ENCODE results near the gene ALS2. TPM values are rescaled to one million over a fixed set of nuclear protein-coding genes. Genes with fewer than 3 reads are reported as not detected.

Gene ALS2
- total RNA-seq, 1 donor from 2014 or later = 36.4 TPM

DNA sequence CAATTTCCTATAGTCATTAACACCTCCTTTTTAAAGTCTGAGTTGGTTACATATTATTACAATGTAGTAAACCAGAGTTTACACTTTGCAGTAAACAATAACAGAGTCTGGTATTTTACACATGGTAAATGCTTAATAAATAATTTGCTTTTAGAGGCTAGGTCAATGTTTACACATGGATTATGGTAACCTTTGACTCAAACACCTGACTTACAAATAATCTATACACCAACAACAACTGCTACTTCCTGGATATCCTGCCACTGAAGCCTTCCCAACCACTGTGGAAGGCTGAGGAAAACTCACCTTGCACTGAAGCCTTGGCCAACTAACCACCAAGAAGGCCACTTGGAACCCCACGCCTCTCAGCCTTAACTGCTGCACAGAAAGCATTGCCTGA is 5.4 kb downstream of the ALS2 start:
- Mint-ChIP-seq H3K27me3 (no peaks in the 10 kb centered on the region), H3K27ac (no peak overlapping the region), H3K36me3 (peaks cover 14% of the 10 kb centered on the region), H3K4me3 (no peak overlapping the region), H3K9me3 (no peaks in the 10 kb centered on the region), H3K4me1 (ENCODE audit: unreplicated experiment) (peaks cover 26% of the 10 kb centered on the region)
- TF ChIP-seq, protein P1, sequence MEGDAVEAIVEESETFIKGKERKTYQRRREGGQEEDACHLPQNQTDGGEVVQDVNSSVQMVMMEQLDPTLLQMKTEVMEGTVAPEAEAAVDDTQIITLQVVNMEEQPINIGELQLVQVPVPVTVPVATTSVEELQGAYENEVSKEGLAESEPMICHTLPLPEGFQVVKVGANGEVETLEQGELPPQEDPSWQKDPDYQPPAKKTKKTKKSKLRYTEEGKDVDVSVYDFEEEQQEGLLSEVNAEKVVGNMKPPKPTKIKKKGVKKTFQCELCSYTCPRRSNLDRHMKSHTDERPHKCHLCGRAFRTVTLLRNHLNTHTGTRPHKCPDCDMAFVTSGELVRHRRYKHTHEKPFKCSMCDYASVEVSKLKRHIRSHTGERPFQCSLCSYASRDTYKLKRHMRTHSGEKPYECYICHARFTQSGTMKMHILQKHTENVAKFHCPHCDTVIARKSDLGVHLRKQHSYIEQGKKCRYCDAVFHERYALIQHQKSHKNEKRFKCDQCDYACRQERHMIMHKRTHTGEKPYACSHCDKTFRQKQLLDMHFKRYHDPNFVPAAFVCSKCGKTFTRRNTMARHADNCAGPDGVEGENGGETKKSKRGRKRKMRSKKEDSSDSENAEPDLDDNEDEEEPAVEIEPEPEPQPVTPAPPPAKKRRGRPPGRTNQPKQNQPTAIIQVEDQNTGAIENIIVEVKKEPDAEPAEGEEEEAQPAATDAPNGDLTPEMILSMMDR (conservative IDR thresholded peaks at IDR 0.05) = no peak
- no peak for DNase-seq (ENCODE audit: extremely low spot score, unreplicated experiment)

DNA sequence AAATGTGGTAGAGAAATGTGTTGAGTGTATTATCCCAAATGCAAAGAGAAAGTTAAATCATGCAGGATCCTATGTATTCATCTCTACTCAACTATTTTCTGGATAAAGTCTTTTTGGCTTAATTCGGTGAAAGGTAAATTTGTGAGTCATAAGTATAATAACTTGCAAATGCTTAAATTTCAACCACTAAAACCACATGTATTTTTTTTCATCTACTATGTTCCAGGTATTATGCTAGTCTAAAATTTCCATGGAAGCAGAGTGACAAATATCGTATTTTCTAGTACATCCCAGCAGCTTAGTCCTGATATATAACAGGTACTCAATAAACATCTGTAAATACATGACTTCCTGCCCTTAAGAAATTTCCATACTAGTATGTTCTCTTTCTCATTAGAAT is 6.2 kb downstream of the ALS2 start:
- Mint-ChIP-seq H3K4me1 (ENCODE audit: unreplicated experiment) (peaks cover 21% of the 10 kb centered on the region), H3K27ac (no peak overlapping the region), H3K36me3 (peaks cover 14% of the 10 kb centered on the region), H3K4me3 (no peak overlapping the region), H3K27me3 (no peaks in the 10 kb centered on the region), H3K9me3 (no peaks in the 10 kb centered on the region)
- TF ChIP-seq, protein P1 (conservative IDR thresholded peaks at IDR 0.05) = no peak
- no peak for DNase-seq (ENCODE audit: extremely low spot score, unreplicated experiment)

DNA sequence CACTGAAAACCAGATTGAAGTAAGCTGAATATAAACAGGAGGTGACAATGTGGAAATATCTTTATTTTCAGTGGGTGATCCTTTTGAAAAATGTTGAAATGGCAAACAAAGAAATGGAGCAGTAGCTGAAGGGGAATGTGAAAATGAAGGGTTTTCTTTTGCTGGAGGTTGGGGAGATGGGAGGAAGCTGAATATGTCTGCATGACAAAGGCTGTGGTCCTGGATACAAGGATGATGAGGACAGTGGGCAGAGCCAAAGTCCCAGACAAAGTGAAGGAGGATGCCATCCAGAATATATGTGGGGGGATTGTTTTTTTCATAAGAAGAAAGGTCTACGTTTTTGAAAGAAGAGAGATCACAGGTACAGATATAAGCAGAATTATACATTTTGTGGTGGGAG is 6.7 kb downstream of the ALS2 start:
- DNase-seq (ENCODE audit: extremely low spot score, unreplicated experiment) = no peak
- H3K9me3 Mint-ChIP-seq = no peaks in the 10 kb centered on the region
- H3K27ac Mint-ChIP-seq = peak overlapping the region; percentile 24
- TF ChIP-seq, protein P1 (conservative IDR thresholded peaks at IDR 0.05) = no peak
- no peaks in the 10 kb centered on the region for H3K27me3 Mint-ChIP-seq
- H3K4me3 Mint-ChIP-seq = no peak overlapping the region
- H3K36me3 Mint-ChIP-seq = peaks cover 14% of the 10 kb centered on the region
- peaks cover 21% of the 10 kb centered on the region for H3K4me1 Mint-ChIP-seq (ENCODE audit: unreplicated experiment)

DNA sequence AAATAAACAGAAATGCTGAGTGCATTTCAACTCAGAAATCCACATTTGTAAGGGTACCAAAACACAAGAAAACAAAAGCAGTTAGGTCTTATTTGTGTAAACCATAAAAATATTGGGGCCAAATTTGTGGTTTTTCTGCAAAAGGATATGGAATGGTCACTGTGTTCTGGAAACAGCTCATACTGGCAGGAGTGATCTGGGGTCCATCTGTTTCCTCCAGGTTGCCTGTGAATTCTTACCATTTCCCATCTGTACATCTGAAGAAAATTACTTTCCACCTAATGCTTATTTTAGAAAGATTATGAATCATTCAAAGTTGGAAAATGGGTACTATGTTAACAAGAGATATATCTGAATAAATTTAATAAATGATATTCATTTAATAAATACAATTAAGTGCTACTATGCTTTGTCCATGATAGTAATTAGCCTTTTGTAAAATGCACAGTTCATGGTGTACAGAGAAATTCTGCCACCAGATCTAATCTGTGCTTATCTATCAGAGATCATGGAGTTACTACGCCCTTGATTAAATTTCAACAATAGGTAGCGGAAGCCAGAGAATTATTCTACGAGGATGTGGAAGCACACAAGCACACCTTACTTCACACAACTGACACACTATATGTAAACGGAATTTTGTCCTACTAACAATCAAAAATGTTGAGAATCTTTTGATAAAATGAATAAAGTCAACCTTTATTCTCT is 10.9 kb downstream of the ALS2 start:
- Mint-ChIP-seq H3K9me3 (no peaks in the 10 kb centered on the region), H3K4me1 (ENCODE audit: unreplicated experiment) (no peaks in the 10 kb centered on the region), H3K4me3 (no peak overlapping the region), H3K27ac (no peak overlapping the region), H3K27me3 (no peaks in the 10 kb centered on the region), H3K36me3 (peaks cover 23% of the 10 kb centered on the region)
- TF ChIP-seq, protein P1 (conservative IDR thresholded peaks at IDR 0.05) = no peak
- DNase-seq (ENCODE audit: extremely low spot score, unreplicated experiment) = no peak

DNA sequence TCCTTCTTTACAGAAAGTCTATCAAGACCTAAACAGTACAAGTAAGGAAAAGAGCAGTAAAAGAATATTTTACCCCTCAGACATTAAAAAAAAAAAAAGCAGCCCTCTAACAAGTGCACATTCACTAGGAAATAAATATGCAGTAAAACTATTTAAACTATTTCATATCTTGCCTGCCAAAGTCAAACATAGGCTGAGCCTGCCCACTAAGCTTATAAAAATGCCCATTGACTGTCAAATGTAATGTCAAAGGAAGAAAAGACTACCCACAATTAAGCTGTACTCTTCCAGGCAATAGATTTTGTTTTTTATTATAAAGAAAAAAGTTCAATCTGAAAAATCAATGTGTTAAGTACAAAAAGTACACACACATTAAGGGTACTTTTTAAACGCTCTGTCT is 11.8 kb downstream of the ALS2 start:
- peaks cover 22% of the 10 kb centered on the region for H3K36me3 Mint-ChIP-seq
- TF ChIP-seq, protein P1 (conservative IDR thresholded peaks at IDR 0.05) = no peak
- DNase-seq (ENCODE audit: extremely low spot score, unreplicated experiment) = no peak

More for the DNA sequence above, 11.8 kb downstream of the ALS2 start:
- no peaks in the 10 kb centered on the region for H3K27me3 Mint-ChIP-seq
- no peak overlapping the region for H3K4me3 Mint-ChIP-seq
- H3K27ac Mint-ChIP-seq = no peak overlapping the region
- H3K4me1 Mint-ChIP-seq (ENCODE audit: unreplicated experiment) = no peaks in the 10 kb centered on the region
- H3K9me3 Mint-ChIP-seq = no peaks in the 10 kb centered on the region

Data from type B pancreatic cell (in vitro differentiated cells).